BLaER1 (cell line): ENCODE results near the gene KBTBD12.

Experiments used
- H3K27ac ChIP-seq: shearing (Covaris generic); formaldehyde crosslinking; 2 replicates; pipeline ENCODE4 v1.8.1; 2022
- H3K27me3 ChIP-seq: shearing (Covaris generic); formaldehyde crosslinking; 2 replicates; pipeline ENCODE4 v1.8.1; 2022
- H3K36me3 ChIP-seq: shearing (Covaris generic); formaldehyde crosslinking; 2 replicates; pipeline ENCODE4 v1.8.1; 2022
- H3K4me1 ChIP-seq: shearing (Covaris generic); formaldehyde crosslinking; 2 replicates; pipeline ENCODE4 v1.8.1; 2022
- H3K4me2 ChIP-seq: shearing (Covaris generic); formaldehyde crosslinking; 2 replicates; pipeline ENCODE4 v1.8.1; 2022
- H3K4me3 ChIP-seq: shearing (Covaris generic); formaldehyde crosslinking; 2 replicates; pipeline ENCODE4 v1.8.1; 2022
- H3K9ac ChIP-seq: shearing (Covaris generic); formaldehyde crosslinking; 2 replicates; pipeline ENCODE4 v1.8.1; 2022
- H3K9me3 ChIP-seq: shearing (Covaris generic); formaldehyde crosslinking; 2 replicates; pipeline ENCODE4 v1.8.1; 2022
- H4K20me1 ChIP-seq: shearing (Covaris generic); formaldehyde crosslinking; 2 replicates; pipeline ENCODE4 v1.8.1; 2022
- Cebpa-rat ChIP-seq: shearing (Covaris generic); IDR thresholded peaks from 2 replicates; pipeline ENCODE4 v1.8.1; 2022

KBTBD12 gene

GRCh38 chr3:127961124-127961523 lies 46.1 kb downstream of the KBTBD12 start:
- no peaks in the 10 kb centered on the region for H3K27me3 ChIP-seq
- no peak overlapping the region for H3K4me3 ChIP-seq
- H4K20me1 ChIP-seq = no peaks in the 10 kb centered on the region
- TF ChIP-seq Cebpa-rat = no peak
- H3K27ac ChIP-seq = no peak overlapping the region
- H3K36me3 ChIP-seq = no peaks in the 10 kb centered on the region
- H3K4me1 ChIP-seq = no peaks in the 10 kb centered on the region
- no peaks in the 10 kb centered on the region for H3K9me3 ChIP-seq
- no peak overlapping the region for H3K9ac ChIP-seq
- no peak overlapping the region for H3K4me2 ChIP-seq

GRCh38 chr3:127961963-127962362 lies 46.9 kb downstream of the KBTBD12 start:
- TF ChIP-seq Cebpa-rat = no peak
- Histone ChIP-seq H3K36me3 (no peaks in the 10 kb centered on the region), H3K4me3 (no peak overlapping the region), H3K27ac (no peak overlapping the region), H3K27me3 (no peaks in the 10 kb centered on the region), H4K20me1 (no peaks in the 10 kb centered on the region), H3K4me2 (no peak overlapping the region), H3K9me3 (no peaks in the 10 kb centered on the region), H3K9ac (no peak overlapping the region), H3K4me1 (no peaks in the 10 kb centered on the region)

DNA sequence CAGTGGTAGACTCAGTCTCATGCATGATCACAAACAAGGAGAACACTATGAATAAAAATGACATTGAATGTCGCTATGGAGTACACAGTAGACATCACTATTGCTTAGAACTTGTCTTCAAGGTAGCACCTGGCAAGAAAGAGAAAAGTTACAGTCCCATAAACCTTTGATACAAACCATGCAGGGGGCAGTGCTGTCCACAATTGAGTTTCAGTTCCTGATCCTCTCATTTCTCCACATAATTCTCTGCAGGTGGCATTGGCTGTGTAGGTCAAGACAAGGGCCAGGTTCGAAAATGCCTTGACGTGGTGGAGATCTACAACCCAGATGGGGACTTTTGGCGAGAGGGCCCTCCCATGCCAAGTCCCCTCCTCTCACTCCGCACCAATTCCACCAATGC lies 47.9 kb downstream of the KBTBD12 start:
- H3K36me3 ChIP-seq = no peaks in the 10 kb centered on the region
- no peaks in the 10 kb centered on the region for H3K4me1 ChIP-seq
- no peak overlapping the region for H3K27ac ChIP-seq
- H3K9me3 ChIP-seq = no peaks in the 10 kb centered on the region
- TF ChIP-seq Cebpa-rat = no peak
- no peaks in the 10 kb centered on the region for H4K20me1 ChIP-seq
- no peaks in the 10 kb centered on the region for H3K27me3 ChIP-seq
- no peak overlapping the region for H3K9ac ChIP-seq
- no peak overlapping the region for H3K4me3 ChIP-seq
- no peak overlapping the region for H3K4me2 ChIP-seq

DNA sequence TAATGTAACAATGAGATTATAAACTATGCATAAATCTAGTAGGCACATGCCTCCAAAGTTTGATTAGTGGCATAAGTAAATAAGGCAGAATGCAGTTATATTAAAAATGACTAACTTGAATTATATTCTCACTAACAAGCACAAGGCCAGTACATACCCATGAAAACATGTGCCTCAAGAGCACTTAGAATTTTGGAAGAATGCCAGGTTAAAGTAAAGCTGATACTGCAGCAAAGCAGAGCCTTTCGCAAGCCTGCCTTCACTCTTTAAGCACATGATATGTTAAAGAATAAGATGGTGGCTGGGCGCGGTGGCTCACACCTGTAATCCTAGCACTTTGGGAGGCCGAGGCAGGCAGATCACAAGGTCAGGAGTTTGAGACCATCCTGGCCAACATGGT lies 49.0 kb downstream of the KBTBD12 start:
- no peaks in the 10 kb centered on the region for H3K9me3 ChIP-seq
- H3K27me3 ChIP-seq = no peaks in the 10 kb centered on the region
- H3K4me2 ChIP-seq = no peak overlapping the region
- no peak overlapping the region for H3K27ac ChIP-seq
- TF ChIP-seq Cebpa-rat = no peak
- no peaks in the 10 kb centered on the region for H4K20me1 ChIP-seq
- no peaks in the 10 kb centered on the region for H3K4me1 ChIP-seq
- no peak overlapping the region for H3K9ac ChIP-seq
- H3K4me3 ChIP-seq = no peak overlapping the region
- H3K36me3 ChIP-seq = no peaks in the 10 kb centered on the region

DNA sequence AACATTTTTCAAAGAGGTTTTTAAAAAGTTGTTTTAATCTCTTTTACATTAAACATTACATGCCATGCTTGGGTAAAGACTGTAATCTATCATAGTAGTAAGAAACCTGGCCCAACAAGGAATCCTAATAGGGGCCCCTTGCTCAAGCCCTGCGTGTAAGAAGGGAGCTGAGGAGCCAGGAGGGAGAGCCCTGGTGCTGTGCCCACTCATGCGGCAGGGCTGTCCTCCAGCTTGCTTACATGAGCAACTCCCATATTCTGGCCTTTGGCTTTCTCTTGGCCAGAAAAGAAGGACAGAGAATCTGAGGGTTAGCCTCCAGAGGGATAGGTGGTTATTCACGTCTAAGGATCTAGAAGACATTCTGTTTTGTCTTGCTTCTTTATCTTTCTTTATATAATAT lies 49.8 kb downstream of the KBTBD12 start:
- no peaks in the 10 kb centered on the region for H4K20me1 ChIP-seq
- no peak overlapping the region for H3K27ac ChIP-seq
- no peak overlapping the region for H3K4me3 ChIP-seq
- TF ChIP-seq Cebpa-rat = no peak
- no peak overlapping the region for H3K9ac ChIP-seq
- no peaks in the 10 kb centered on the region for H3K36me3 ChIP-seq
- H3K9me3 ChIP-seq = no peaks in the 10 kb centered on the region
- H3K27me3 ChIP-seq = no peaks in the 10 kb centered on the region
- H3K4me2 ChIP-seq = no peak overlapping the region
- H3K4me1 ChIP-seq = no peaks in the 10 kb centered on the region

DNA sequence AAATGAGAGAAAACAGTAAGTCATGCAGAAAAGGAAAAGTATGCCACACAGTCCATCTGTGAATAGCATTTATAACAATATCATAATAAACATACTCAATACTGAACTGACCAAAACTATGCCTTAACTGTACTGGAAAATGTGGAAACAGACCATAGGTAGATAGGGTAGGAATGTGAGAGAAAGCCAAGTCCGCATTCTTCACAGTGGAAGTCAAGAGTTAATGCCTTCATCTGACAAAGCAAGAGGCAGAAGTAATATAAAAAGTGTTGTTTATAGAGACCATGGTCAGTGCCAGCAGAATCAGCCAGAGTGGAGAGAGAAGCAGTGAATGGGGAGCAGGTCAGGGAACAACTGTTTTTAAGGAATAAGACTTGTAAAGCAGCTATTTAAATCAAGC lies 52.3 kb downstream of the KBTBD12 start:
- no peaks in the 10 kb centered on the region for H3K4me1 ChIP-seq
- no peak for TF ChIP-seq Cebpa-rat
- no peaks in the 10 kb centered on the region for H4K20me1 ChIP-seq
- no peaks in the 10 kb centered on the region for H3K36me3 ChIP-seq
- H3K4me2 ChIP-seq = no peak overlapping the region
- H3K9ac ChIP-seq = no peak overlapping the region
- no peak overlapping the region for H3K27ac ChIP-seq
- no peak overlapping the region for H3K4me3 ChIP-seq
- no peaks in the 10 kb centered on the region for H3K9me3 ChIP-seq
- no peaks in the 10 kb centered on the region for H3K27me3 ChIP-seq

DNA sequence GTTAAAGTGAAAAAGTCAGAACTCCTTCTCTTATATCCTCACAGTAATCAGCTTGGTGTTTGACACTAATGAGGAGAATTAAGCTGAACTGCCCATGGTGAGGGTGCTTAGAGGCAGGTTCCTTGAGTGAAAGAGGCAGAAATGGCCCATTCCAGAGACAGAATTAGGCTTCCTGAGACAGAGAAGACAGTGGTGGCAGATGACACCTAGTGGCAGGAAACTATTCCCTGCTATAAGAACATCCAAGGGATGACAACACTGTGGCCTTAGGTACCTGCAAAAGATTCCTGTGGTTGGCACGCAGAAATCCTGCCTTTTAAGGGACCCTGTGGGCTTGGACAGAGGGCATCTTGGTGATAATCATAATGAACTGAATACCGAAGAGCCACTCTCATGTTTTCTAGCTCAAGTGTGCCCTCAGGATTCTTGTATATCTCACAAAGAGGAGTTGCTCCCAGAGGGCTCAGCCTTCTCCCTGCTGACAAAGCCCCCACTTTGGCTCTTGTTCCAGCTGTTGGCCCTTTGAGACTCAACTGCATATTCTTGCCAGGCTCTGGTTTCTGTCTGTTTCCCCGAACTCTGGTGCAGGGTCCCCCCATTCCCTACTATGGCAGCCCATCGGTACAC lies 56.0 kb downstream of the KBTBD12 start:
- Histone ChIP-seq H3K9me3 (no peaks in the 10 kb centered on the region), H4K20me1 (no peaks in the 10 kb centered on the region), H3K36me3 (no peaks in the 10 kb centered on the region), H3K27ac (no peak overlapping the region), H3K27me3 (no peaks in the 10 kb centered on the region), H3K4me1 (no peaks in the 10 kb centered on the region), H3K4me3 (no peak overlapping the region), H3K4me2 (no peak overlapping the region), H3K9ac (no peak overlapping the region)
- no peak for TF ChIP-seq Cebpa-rat

DNA sequence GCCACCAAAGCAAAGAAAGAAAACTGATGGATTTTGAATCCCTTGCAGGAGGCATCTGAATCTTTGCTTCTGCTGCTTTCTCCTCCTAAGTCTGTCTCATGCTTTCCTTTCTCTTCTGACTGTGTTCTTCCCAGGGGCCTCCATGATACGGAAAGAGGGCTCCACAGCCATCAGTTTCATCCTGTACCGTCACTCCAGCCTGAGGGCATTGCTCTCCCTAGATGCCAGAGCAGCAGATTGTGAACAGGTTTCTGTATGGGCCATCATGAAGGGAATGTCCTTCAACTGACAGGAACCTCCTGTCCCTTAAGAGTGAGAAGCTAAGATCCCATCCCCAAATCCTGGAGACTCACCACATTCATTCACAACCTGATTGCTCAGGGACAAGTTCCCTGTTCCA lies 59.2 kb downstream of the KBTBD12 start:
- Histone ChIP-seq H3K9ac (no peak overlapping the region), H3K36me3 (no peaks in the 10 kb centered on the region), H3K4me2 (no peak overlapping the region), H3K27me3 (no peaks in the 10 kb centered on the region), H4K20me1 (no peaks in the 10 kb centered on the region), H3K4me1 (no peaks in the 10 kb centered on the region), H3K4me3 (no peak overlapping the region), H3K9me3 (0 out of 2 replicates have a peak, but pooled peaks cover 8% of the 10 kb centered on the region), H3K27ac (no peak overlapping the region)
- no peak for TF ChIP-seq Cebpa-rat

- Histone ChIP-seq H3K4me3 (no peak overlapping the region), H3K27me3 (no peaks in the 10 kb centered on the region), H3K9ac (no peak overlapping the region), H3K27ac (no peak overlapping the region), H3K9me3 (0 out of 2 replicates have a peak, but pooled peaks cover 8% of the 10 kb centered on the region), H3K4me2 (no peak overlapping the region), H3K4me1 (no peaks in the 10 kb centered on the region), H3K36me3 (no peaks in the 10 kb centered on the region), H4K20me1 (no peaks in the 10 kb centered on the region)
- TF ChIP-seq Cebpa-rat = no peak
Measured at GRCh38 chr3:127975153-127976029, 60.4 kb downstream of the KBTBD12 start.

- Histone ChIP-seq H3K9me3 (0 out of 2 replicates have a peak, but pooled peaks cover 8% of the 10 kb centered on the region), H3K9ac (no peak overlapping the region), H4K20me1 (no peaks in the 10 kb centered on the region), H3K27ac (no peak overlapping the region), H3K4me2 (no peak overlapping the region), H3K4me3 (no peak overlapping the region), H3K27me3 (no peaks in the 10 kb centered on the region), H3K36me3 (no peaks in the 10 kb centered on the region), H3K4me1 (no peaks in the 10 kb centered on the region)
- no peak for TF ChIP-seq Cebpa-rat
Measured at GRCh38 chr3:127978636-127979035, 63.6 kb downstream of the KBTBD12 start.
